DMS53 treated with DMSO at 0.1 percent for 48 hours (cell line): ENCODE measurements around the gene GPRC5B.

ENCODE experiments used
- DNase-seq: peaks from one replicate; lab custom pipeline; 2025; ENCODE audit not compliant: unreplicated experiment; lab: John Stamatoyannopoulos, UW

Gene GPRC5B

GRCh38 chr16:19815418-19815817 lies 69.2 kb downstream of the GPRC5B start:
- DNase-seq, result no peak

- no peak for DNase-seq
These were observed 71.7 kb downstream of the GPRC5B start for GRCh38 chr16:19812986-19813385.

- no peak for DNase-seq
These were observed 73.6 kb downstream of the GPRC5B start for GRCh38 chr16:19810817-19811731.

GRCh38 chr16:19809693-19810092 lies 75.0 kb downstream of the GPRC5B start:
- DNase-seq, result no peak

- DNase-seq, result no peak
These were observed 75.5 kb downstream of the GPRC5B start for GRCh38 chr16:19809121-19809635.

GRCh38 chr16:19808061-19808641 lies 76.5 kb downstream of the GPRC5B start:
- DNase-seq, result no peak
